CD14-positive monocyte (primary cell): ENCODE data around the gene KCNG2. TPM values are rescaled to one million over a fixed set of nuclear protein-coding genes. Genes with fewer than 3 reads are reported as not detected.

ENCODE experiments used
- DNase-seq, 3 donors: peaks; one replicate each; pipeline ENCODE4 v3.0.0-alpha.2; 2011 to 2022
- H2AFZ ChIP-seq: 2 replicates; pipeline ENCODE4 v1.6.0; 2012; ENCODE audit warnings: mild to moderate bottlenecking, low read depth, low read length, inconsistent platforms; ENCODE audit not compliant: insufficient read depth, poor library complexity, severe bottlenecking
- H3K27ac ChIP-seq, 2 donors: 1 replicate in 1 of 2; 2 replicates in 1 of 2; pipeline ENCODE4 v1.5.1; 2012 to 2013; ENCODE audit warnings: low read length in 2 of 2, control low read depth in 1 of 2, inconsistent platforms in 1 of 2, low read depth in 1 of 2, mild to moderate bottlenecking in 1 of 2
- H3K27me3 ChIP-seq, 2 donors: one replicate each; pipeline versions ENCODE4 v1.6.0 to v1.6.1; 2011 to 2013; ENCODE audit warnings: low read length in 2 of 2; ENCODE audit not compliant: control insufficient read depth in 2 of 2, insufficient read depth in 2 of 2
- H3K36me3 ChIP-seq, 2 donors: replicated peaks in 1 of 2; 1 replicate in 1 of 2; 2 replicates in 1 of 2; pipeline versions ENCODE4 v1.5.1 to v1.6.1; 2012 to 2013; ENCODE audit warnings: low read length in 2 of 2, control low read depth in 1 of 2, inconsistent platforms in 1 of 2, mild to moderate bottlenecking in 1 of 2; ENCODE audit not compliant: insufficient read depth in 2 of 2, control insufficient read depth in 1 of 2
- H3K4me1 ChIP-seq, 2 donors: 1 replicate in 1 of 2; 2 replicates in 1 of 2; pipeline versions ENCODE4 v1.5.1 to v1.6.1; 2012 to 2013; ENCODE audit warnings: low read length in 2 of 2, control low read depth in 1 of 2, inconsistent platforms in 1 of 2, mild to moderate bottlenecking in 1 of 2, moderate library complexity in 1 of 2; ENCODE audit not compliant: insufficient read depth in 2 of 2, control insufficient read depth in 1 of 2
- H3K4me2 ChIP-seq: replicated peaks from 2 replicates; pipeline ENCODE3; 2012; ENCODE audit warnings: low read length, moderate library complexity, mild to moderate bottlenecking; ENCODE audit not compliant: poor library complexity, severe bottlenecking; ENCODE audit errors: extremely low read depth
- H3K4me3 ChIP-seq, 3 experiments: fragments of 200-600 bp in 1 of 3; sonication (generic) in 1 of 3; replicated peaks in 1 of 3; 1 replicate in 2 of 3; 2 replicates in 1 of 3; pipeline ENCODE4 v1.5.1; 2011 to 2013; ENCODE audit warnings: low read length in 3 of 3, mild to moderate bottlenecking in 3 of 3, control low read depth in 2 of 3, low read depth in 2 of 3, inconsistent platforms in 1 of 3, moderate library complexity in 1 of 3
- H3K79me2 ChIP-seq: 2 replicates; pipeline ENCODE4 v1.6.0; 2012; ENCODE audit warnings: mild to moderate bottlenecking, control low read depth, inconsistent platforms, low read length, moderate library complexity; ENCODE audit not compliant: insufficient read depth
- H3K9ac ChIP-seq: 2 replicates; pipeline ENCODE4 v1.6.0; 2017; ENCODE audit warnings: low read length, mild to moderate bottlenecking; ENCODE audit not compliant: insufficient read depth, poor library complexity, severe bottlenecking
- H3K9me3 ChIP-seq, 2 donors: replicated peaks in 1 of 2; 1 replicate in 1 of 2; 2 replicates in 1 of 2; pipeline versions ENCODE4 v1.5.1 to v1.6.1; 2012 to 2013; ENCODE audit warnings: low read length in 2 of 2, control low read depth in 1 of 2; ENCODE audit not compliant: control insufficient read depth in 1 of 2, insufficient read depth in 1 of 2
- H4K20me1 ChIP-seq: 2 replicates; pipeline ENCODE4 v1.6.0; 2012; ENCODE audit warnings: mild to moderate bottlenecking, low read length, control low read depth, moderate library complexity; ENCODE audit not compliant: insufficient read depth
- H3K27ac Mint-ChIP-seq, 7 donors: one replicate each; pipeline ENCODE4 v1.8.0; 2020; ENCODE audit warnings: mild to moderate bottlenecking in 7 of 7, mixed read lengths in 7 of 7, moderate library complexity in 6 of 7, inconsistent platforms in 2 of 7
- H3K27me3 Mint-ChIP-seq, 3 donors: one replicate each; pipeline ENCODE4 v1.8.0; 2021 to 2022; ENCODE audit warnings: low read depth in 3 of 3, mild to moderate bottlenecking in 3 of 3, mixed read lengths in 3 of 3, moderate library complexity in 3 of 3, inconsistent platforms in 1 of 3
- H3K36me3 Mint-ChIP-seq, 2 donors: one replicate each; pipeline ENCODE4 v1.8.0; 2020; ENCODE audit warnings: mixed read lengths in 2 of 2, inconsistent platforms in 1 of 2, mild to moderate bottlenecking in 1 of 2
- H3K4me1 Mint-ChIP-seq: one replicate; pipeline ENCODE4 v1.8.0; 2020; ENCODE audit warnings: mild to moderate bottlenecking, mixed read lengths
- H3K4me3 Mint-ChIP-seq, 2 donors: one replicate each; pipeline ENCODE4 v1.8.0; 2020; ENCODE audit warnings: mild to moderate bottlenecking in 2 of 2, mixed read lengths in 2 of 2, moderate library complexity in 1 of 2
- H3K9me3 Mint-ChIP-seq, 7 donors: one replicate each; pipeline ENCODE4 v1.8.0; 2020 to 2022; ENCODE audit warnings: mixed read lengths in 7 of 7, mild to moderate bottlenecking in 6 of 7, moderate library complexity in 6 of 7, inconsistent platforms in 2 of 7
- WGBS: methylation state at CpG from one replicate; pipeline ENCODE4 v1.1.5; 2013; ENCODE audit warnings: missing lambda C conversion rate; ENCODE audit not compliant: insufficient coverage; 5-methylcytosine and 5-hydroxymethylcytosine counted together
- intact Hi-C, 2 donors: fragments of 100-400 bp; cut with micrococcal nuclease; formaldehyde crosslinking; loops; one replicate each; pipeline versions ENCODE4 v1.15.0 to v1.15.1; 2023
- polyA plus RNA-seq, 3 donors: library from polyadenylated mRNA; depleted of rRNA in 1 of 3; unstranded in 2 of 3; stranded (reverse) in 1 of 3; fragments of 300-500 nt in 2 of 3; fragments of >200 nt in 1 of 3; fragmentation: Illumina TruSeq in 2 of 3; gene quantifications; 1 replicate in 2 of 3; 2 replicates in 1 of 3; pipeline ENCODE4 v1.2.3, GENCODE V29; 2012 to 2021
- TF ChIP-seq, protein P1 (sequence below): fragments of 200-600 bp; IDR thresholded peaks from one replicate; pipeline ENCODE4 v1.8.0; 2022; ENCODE audit warnings: antibody characterized with exemption, mild to moderate bottlenecking

The KCNG2 gene
- polyA plus RNA-seq, 3 donors = 0.04 TPM; not detected in 2

DNA sequence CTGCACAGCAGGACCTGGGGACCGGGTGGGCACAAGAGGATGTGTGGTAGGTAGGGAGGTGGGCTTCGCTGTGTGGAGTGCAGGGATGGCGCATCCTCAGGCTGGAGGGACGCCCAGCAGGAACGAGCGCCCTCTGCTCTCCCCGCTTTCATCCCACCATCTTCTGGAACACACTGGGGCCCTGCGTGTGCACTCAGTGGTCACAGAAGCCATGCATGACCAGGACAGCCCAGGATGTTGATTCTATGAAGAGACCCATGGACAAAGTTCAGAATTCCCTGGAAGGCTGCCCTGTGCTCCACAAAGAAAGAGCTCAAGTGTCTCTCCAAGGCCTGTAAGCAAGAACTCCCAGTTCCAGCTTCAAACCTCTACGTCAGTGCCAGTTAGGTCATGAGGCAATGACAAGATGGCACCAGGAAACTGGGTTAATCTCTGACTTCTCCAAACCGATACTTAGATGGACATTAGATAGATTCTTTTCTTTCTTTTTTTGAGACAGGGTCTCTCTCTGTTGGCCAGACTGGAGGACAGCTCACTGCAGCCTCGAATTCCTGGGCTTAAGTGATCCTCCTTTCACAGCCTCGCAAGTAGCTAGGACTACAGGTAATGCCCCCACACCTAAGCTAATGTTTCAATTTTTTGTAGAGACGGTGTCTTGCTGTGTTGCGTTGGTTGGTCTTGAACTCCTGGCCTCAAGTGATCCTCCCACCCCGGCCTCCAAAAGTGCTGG, 150.3 kb downstream of the KCNG2 start:
- H3K4me3 Mint-ChIP-seq = no peak overlapping the region
- TF ChIP-seq, protein P1, sequence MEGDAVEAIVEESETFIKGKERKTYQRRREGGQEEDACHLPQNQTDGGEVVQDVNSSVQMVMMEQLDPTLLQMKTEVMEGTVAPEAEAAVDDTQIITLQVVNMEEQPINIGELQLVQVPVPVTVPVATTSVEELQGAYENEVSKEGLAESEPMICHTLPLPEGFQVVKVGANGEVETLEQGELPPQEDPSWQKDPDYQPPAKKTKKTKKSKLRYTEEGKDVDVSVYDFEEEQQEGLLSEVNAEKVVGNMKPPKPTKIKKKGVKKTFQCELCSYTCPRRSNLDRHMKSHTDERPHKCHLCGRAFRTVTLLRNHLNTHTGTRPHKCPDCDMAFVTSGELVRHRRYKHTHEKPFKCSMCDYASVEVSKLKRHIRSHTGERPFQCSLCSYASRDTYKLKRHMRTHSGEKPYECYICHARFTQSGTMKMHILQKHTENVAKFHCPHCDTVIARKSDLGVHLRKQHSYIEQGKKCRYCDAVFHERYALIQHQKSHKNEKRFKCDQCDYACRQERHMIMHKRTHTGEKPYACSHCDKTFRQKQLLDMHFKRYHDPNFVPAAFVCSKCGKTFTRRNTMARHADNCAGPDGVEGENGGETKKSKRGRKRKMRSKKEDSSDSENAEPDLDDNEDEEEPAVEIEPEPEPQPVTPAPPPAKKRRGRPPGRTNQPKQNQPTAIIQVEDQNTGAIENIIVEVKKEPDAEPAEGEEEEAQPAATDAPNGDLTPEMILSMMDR = no peak
- peaks cover 0 to 2% (median 0%) of the 10 kb centered on the region in 7 donors for H3K9me3 Mint-ChIP-seq
- peak overlapping the region in 3 of 7 donors; percentile 7 to 88 (median 36) for H3K27ac Mint-ChIP-seq
- H3K4me1 Mint-ChIP-seq = peaks cover 37% of the 10 kb centered on the region
- no peaks in the 10 kb centered on the region for H3K9me3 ChIP-seq
- intact Hi-C loops = loop anchor here (5.0 to 10.0 kb wide), 4 partner anchors 36 to 261 kb away; partner anchors contain the start of gene ADNP2 (in 1 of the 2)
- H3K27ac ChIP-seq = no peak overlapping the region
- H3K36me3 Mint-ChIP-seq = peaks cover 38 to 57% of the 10 kb centered on the region in 2 donors
- H3K79me2 ChIP-seq = peaks cover 80% of the 10 kb centered on the region
- WGBS = 96% methylated on average over 8 of the region's 15 CpGs
- H3K27me3 Mint-ChIP-seq = peaks cover 0 to 10% (median 6%) of the 10 kb centered on the region in 3 donors
- H2AFZ ChIP-seq = no peak overlapping the region
- H3K9ac ChIP-seq = no peak overlapping the region
- H3K36me3 ChIP-seq = peaks cover 23 to 59% of the 10 kb centered on the region in 2 donors
- H4K20me1 ChIP-seq = peaks cover 77% of the 10 kb centered on the region
- no peak overlapping the region for H3K4me2 ChIP-seq
- no peak for DNase-seq
- peaks cover 23 to 35% of the 10 kb centered on the region in 2 donors for H3K4me1 ChIP-seq
- peaks cover 0 to 2% of the 10 kb centered on the region in 2 donors for H3K27me3 ChIP-seq
- H3K4me3 ChIP-seq = no peak overlapping the region

DNA sequence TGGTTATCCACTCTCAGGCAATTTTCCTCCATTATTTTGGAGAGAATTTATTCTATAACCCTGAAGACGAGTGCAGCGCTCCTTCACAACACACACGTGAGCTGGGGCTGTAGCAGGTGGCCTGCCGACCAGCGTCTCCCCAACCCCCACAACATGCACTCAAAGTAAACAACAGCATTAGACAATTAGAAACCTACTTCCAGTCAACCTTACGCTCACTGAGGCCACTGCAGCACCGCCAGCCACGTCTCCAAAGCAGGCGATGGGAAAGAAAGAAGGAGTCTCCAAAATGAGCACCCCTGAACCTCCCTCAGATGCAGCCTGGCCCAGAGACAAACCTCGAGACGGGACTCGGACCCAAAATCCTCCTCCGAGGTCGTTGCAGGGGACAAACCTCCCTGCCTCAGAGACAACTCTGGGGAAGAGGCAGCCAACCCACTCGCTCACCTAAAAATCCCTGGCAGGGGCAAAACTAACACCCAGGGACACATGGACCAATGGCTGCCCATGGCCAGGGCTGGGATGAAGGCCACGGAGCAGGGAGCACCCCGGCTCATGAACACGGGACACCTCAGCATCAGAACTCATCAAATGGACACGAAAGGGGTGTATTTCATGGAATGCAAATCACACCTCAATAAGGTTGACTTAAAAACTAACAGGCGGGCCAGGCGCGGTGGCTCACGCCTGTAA, 151.1 kb downstream of the KCNG2 start:
- peak overlapping the region; percentile 85 to 94 (median 93) for H3K27ac Mint-ChIP-seq
- peaks cover under 1 to 11% (median 5%) of the 10 kb centered on the region in 3 donors for H3K27me3 Mint-ChIP-seq
- Histone ChIP-seq H3K4me2 (peak overlapping the region; percentile 82), H3K4me1 (peaks cover 23 to 35% of the 10 kb centered on the region in 2 donors), H2AFZ (no peak overlapping the region), H3K27me3 (peaks cover 0 to 2% of the 10 kb centered on the region in 2 donors), H3K27ac (peak overlapping the region; percentile 64 to 80), H3K36me3 (peaks cover 17 to 51% of the 10 kb centered on the region in 2 donors), H3K9ac (peak overlapping the region; percentile 95), H3K79me2 (peaks cover 72% of the 10 kb centered on the region), H3K4me3 (peak overlapping the region in 1 of 3 experiments; percentile 98), H4K20me1 (peaks cover 69% of the 10 kb centered on the region), H3K9me3 (no peaks in the 10 kb centered on the region)
- WGBS = 87% methylated on average over 13 of the region's 23 CpGs
- H3K4me1 Mint-ChIP-seq = peaks cover 37% of the 10 kb centered on the region
- H3K9me3 Mint-ChIP-seq = no peaks in the 10 kb centered on the region
- intact Hi-C loops = loop anchor here (5.0 to 10.0 kb wide), 4 partner anchors 37 to 262 kb away; partner anchors contain the start of gene ADNP2 (in 1 of the 2)
- peaks cover 35 to 50% of the 10 kb centered on the region in 2 donors for H3K36me3 Mint-ChIP-seq
- no peak for DNase-seq
- TF ChIP-seq, protein P1 = no peak
- H3K4me3 Mint-ChIP-seq = peak overlapping the region; percentile 46 to 87
